GM12874 (cell line): ENCODE data around the gene GDE1.

Source experiments
- CTCF ChIP-seq: IDR thresholded peaks from 2 replicates; pipeline ENCODE4 v1.5.1; 2011; ENCODE audit warnings: low read depth, mild to moderate bottlenecking, control low read depth, low read length, moderate library complexity; ENCODE audit not compliant: insufficient read depth

Gene GDE1

GRCh38 chr16:19481769-19482168, 40.1 kb downstream of the GDE1 start:
- no peak for TF ChIP-seq CTCF

- TF ChIP-seq CTCF, result no peak
Measured at GRCh38 chr16:19481296-19481695, 40.6 kb downstream of the GDE1 start.

- no peak for TF ChIP-seq CTCF
Measured at GRCh38 chr16:19479302-19479721, 42.6 kb downstream of the GDE1 start.

- no peak for TF ChIP-seq CTCF
Measured at GRCh38 chr16:19478505-19478904, 43.4 kb downstream of the GDE1 start.

- no peak for TF ChIP-seq CTCF
Measured at GRCh38 chr16:19474617-19475016, 47.3 kb downstream of the GDE1 start.

GRCh38 chr16:19472482-19472881, 49.4 kb downstream of the GDE1 start:
- TF ChIP-seq CTCF, result no peak

GRCh38 chr16:19468300-19468699, 53.6 kb downstream of the GDE1 start:
- TF ChIP-seq CTCF, result no peak
